ENCODE measurements around the gene HOXC4.

GRCh38 chr12:54041097-54041690 lies 12.4 kb upstream of the HOXC4 start:
- TF ChIP-seq EZH2phosphoT487 (IDR thresholded peaks at IDR 0.05; ENCODE audit: insufficient read depth, low read depth) (no peak), EZH2 (IDR thresholded peaks at IDR 0.05; ENCODE audit: insufficient read depth, poor library complexity, severe bottlenecking) (no peak)

All from GM23248 (cell line).